Measurements from ENCODE around the gene GPA33.

The GPA33 gene

GRCh38 chr1:167089939-167090313 lies 251 bp downstream of the GPA33 start:
- Mint-ChIP-seq H3K27me3 (ENCODE audit: low read depth, poor library complexity) (peaks cover 6% of the 10 kb centered on the region), H3K9me3 (no peaks in the 10 kb centered on the region), H3K4me3 (no peak overlapping the region), H3K27ac (no peak overlapping the region), H3K4me1 (peaks cover 22% of the 10 kb centered on the region), H3K36me3 (ENCODE audit: low read depth) (no peaks in the 10 kb centered on the region)
- no peak for DNase-seq
- TF ChIP-seq CTCF (IDR thresholded peaks at IDR 0.05), result no peak

GRCh38 chr1:167088746-167089417 lies 1.3 kb downstream of the GPA33 start:
- H3K36me3 Mint-ChIP-seq (ENCODE audit: low read depth), result no peaks in the 10 kb centered on the region
- DNase-seq, result no peak
- H3K4me1 Mint-ChIP-seq, result peaks cover 12% of the 10 kb centered on the region
- H3K27ac Mint-ChIP-seq, result no peak overlapping the region
- H3K27me3 Mint-ChIP-seq (ENCODE audit: low read depth, poor library complexity), result peaks cover 6% of the 10 kb centered on the region
- H3K4me3 Mint-ChIP-seq, result no peak overlapping the region
- TF ChIP-seq CTCF (IDR thresholded peaks at IDR 0.05), result no peak
- no peaks in the 10 kb centered on the region for H3K9me3 Mint-ChIP-seq

- Mint-ChIP-seq H3K27me3 (ENCODE audit: low read depth, poor library complexity) (peaks cover 6% of the 10 kb centered on the region), H3K9me3 (no peaks in the 10 kb centered on the region), H3K4me1 (no peaks in the 10 kb centered on the region), H3K27ac (no peak overlapping the region), H3K36me3 (ENCODE audit: low read depth) (no peaks in the 10 kb centered on the region), H3K4me3 (no peak overlapping the region)
- DNase-seq, result no peak
- TF ChIP-seq CTCF (IDR thresholded peaks at IDR 0.05), result no peak
Observed at GRCh38 chr1:167086768-167087167, 3.4 kb downstream of the GPA33 start.

GRCh38 chr1:167086033-167086432 lies 4.1 kb downstream of the GPA33 start:
- Mint-ChIP-seq H3K36me3 (ENCODE audit: low read depth) (no peaks in the 10 kb centered on the region), H3K4me1 (no peaks in the 10 kb centered on the region), H3K9me3 (no peaks in the 10 kb centered on the region), H3K27ac (no peak overlapping the region), H3K27me3 (ENCODE audit: low read depth, poor library complexity) (peaks cover 6% of the 10 kb centered on the region), H3K4me3 (no peak overlapping the region)
- no peak for TF ChIP-seq CTCF (IDR thresholded peaks at IDR 0.05)
- DNase-seq, result no peak

- Mint-ChIP-seq H3K27me3 (ENCODE audit: low read depth, poor library complexity) (peaks cover 9% of the 10 kb centered on the region), H3K36me3 (ENCODE audit: low read depth) (no peaks in the 10 kb centered on the region)
Observed at GRCh38 chr1:167084757-167085156, 5.4 kb downstream of the GPA33 start.

More at GRCh38 chr1:167084757-167085156, 5.4 kb downstream of the GPA33 start:
- Mint-ChIP-seq H3K9me3 (no peaks in the 10 kb centered on the region), H3K27ac (no peak overlapping the region), H3K4me3 (no peak overlapping the region), H3K4me1 (no peaks in the 10 kb centered on the region)
- TF ChIP-seq CTCF (IDR thresholded peaks at IDR 0.05), result no peak
- DNase-seq, result no peak
